ENCODE results near the gene MAP2K3.

MAP2K3 gene

DNA sequence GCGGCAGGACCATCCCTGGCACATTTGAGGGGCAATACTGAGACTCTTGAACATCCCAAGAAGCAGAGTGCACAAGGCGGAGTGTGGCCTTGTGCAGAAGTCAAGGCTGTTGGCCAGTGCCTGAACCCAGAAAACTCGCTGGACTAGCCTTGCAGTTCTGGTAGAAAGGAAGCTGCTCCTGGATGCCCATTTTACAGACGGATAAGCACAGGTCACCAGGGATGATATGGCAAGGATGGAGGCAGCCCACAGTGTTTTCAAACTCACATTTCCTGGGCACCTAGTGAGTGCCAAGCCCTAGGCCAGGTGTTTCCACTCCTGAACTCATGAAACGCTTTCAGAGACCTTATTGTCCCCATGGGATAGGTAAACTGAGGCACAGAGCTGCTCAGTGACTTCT lies 1.7 kb upstream of the MAP2K3 start:
- no peak for DNase-seq (ENCODE audit: low spot score)

DNA sequence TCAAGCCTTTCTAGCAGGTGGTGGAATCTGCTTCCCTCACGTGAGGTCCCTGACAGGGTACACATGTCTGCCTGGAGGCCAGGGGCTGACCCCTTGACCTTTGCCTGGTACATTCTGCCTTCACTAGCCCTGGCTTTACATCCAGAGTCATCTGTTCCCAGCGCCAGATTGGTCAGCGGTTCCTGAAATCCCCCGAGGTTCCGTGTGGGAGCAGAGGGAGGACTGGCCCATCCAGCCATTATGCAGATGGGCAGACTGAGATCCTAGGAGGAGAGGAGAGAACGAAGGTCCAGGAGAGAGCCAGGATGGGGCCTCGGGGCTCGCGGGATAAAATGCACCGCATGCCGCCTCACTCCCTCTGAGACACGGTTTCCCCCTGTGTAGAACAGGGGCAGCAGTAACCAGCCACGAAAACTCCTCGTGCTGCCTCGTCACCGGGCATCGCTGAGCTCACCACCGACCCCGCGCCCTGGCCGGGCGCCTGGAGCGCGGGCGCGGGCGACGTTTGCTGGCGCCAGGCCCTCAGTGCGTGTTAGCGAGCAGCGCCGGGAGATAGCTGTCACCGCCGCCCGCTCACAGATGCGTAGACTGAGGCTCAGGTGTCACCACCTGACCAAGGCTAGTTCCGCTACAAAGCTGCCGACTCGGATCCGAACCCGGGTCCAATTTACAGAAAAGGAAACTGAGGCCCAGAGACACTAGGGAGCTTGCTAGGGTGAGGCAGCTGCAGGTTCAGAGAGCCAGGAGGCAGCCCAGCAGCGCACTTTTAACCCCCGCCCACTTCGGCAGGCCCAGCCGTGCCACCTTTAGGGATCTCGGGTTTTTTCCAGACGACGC lies 811 bp upstream of the MAP2K3 start:
- no peak for DNase-seq (ENCODE audit: low spot score)

DNA sequence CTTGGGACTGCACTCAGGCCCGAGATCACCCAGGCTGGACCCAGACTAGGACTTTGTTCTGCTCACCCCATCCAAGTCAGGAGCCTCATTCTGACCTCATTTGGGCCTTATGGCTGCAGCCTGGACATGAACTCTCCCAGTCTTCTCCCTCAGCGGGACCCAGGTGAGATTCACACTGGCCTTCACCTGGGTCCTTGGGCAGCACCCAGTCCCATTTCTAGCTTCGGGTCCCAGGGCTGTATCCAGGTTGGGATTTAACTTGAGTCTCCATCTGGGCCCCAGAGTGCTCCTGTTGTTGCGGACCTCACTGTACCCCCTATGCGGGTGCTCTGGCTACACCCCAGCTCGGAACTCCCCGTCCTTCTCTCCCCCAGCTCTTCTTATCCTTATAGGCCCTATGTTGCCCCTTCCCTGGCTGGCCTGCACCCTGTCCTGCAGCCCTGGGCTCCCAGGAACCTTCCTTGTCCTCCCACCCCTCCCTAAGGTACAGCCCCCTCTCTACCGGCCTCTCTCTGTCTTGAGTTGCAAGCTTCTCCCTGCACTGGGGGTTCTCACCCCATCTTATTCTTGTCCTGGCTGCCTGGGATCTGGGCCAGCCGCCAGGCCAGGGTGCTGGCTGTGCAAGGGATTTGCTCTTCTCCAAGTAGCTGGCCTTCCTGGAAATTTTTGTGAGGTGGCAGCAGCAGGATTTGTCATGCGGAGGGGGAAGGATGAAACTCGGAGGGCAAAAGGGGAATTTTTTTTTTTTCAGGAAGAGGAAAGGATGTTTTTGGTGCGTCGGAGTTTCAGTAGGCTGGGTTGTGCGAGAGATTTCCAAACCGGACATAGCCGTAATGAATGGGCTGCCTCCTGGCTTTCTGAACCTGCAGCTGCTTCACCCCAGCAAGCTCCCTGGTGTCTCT lies 904 bp downstream of the MAP2K3 start:
- DNase-seq (ENCODE audit: low spot score) = no peak

- DNase-seq (ENCODE audit: low spot score) = no peak
Measured at GRCh38 chr17:21286066-21286770, 1.7 kb downstream of the MAP2K3 start.

DNA sequence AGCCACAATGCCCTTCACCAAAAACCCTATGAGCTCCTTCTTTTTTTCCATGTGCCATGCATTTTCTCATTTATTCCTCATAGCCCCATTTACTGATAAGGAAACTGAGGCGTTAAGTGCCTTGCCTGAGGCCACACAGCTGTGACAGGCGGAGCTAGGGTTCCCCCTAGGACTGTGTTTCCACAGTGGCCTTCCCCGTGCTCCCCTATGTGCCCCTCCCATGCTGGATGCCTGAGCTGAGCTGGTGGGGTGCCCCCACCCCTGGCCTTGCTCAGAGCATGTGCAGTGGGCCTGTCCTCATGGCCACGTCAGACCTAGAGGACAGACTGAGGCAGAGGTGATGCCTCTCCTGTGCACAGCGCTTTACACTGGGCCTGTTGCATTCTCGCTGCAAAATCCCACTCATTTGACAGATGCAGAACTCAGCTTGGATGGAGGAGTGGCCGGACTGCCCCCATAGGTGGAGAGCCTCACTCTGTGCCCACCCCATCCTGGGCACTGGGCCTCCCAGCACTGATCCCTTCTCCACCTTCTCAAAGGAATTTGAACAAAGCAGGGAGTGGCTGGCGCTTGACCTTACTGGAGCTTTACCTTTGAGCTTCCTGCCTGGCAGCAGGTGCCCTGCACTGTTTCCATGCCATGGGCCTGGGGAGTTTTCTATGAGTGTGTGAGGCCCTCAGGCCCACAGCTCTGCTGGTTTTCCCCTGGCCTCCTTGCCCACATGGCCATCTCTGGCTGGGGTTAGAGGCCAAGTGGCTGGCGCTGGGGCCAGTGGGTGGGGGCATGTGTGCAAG lies 2.6 kb downstream of the MAP2K3 start:
- no peak for DNase-seq (ENCODE audit: low spot score)

DNA sequence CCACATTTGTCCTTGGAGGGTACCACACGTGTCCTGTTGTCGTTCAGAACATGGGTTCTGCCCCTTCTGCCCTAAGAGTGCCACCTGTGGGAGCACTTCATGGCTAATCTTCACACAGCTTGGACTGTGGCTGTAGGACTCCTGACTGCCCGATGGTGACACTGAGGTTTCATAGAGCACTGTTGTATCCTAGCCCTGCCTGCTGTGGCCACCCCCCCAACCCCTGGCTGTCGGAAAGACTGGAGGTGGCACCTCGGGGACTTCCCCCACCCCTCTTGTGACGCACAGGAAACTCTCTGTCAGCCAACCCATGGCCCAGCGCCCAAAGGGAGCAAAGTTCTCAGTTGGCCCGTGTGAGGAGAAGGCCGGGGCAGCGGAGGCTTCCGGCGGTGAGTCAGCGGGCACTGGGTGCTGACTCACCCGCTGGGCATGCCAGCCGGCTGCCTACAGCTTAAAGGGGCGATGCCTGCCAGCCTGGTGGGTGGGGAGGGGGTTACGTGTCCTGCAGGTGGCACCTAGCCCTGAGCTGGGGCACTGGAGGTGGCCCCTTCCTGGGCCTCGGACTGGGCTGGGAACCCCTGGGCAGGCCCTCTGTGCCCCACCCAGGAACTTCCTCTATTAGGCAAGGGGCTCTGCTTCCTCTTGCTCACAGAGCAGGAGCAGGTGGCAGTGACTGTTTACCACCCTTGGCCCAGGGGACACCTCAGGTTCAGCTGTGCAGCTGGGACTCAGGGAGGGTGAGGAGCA lies 3.4 kb downstream of the MAP2K3 start:
- peak; percentile 87 for DNase-seq (ENCODE audit: low spot score)

DNA sequence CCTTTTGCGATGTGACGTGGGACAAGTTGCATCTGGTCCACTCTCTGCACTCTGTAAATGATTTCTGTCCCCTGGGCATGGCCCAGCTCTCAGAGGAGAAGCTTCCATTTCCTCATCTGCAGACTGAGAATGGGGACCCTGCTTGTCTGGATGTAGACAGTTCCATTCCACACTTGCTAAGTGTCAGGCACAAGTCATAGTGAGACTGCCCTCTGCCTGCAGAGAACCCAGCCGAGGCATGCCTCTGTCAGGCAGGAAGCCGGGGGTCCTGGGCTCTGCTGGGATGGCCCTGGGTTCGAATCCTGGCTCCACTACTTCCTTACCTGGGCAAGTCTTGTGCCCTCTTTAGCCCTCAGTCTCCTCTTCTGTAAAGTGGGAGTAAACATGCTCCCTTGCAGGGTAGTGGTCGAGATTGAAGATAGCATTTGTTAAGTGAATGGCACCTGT lies 4.1 kb downstream of the MAP2K3 start:
- DNase-seq (ENCODE audit: low spot score) = peak; percentile 57

- DNase-seq (ENCODE audit: low spot score) = no peak
Measured at GRCh38 chr17:21289175-21289901, 4.8 kb downstream of the MAP2K3 start.

GRCh38 chr17:21289902-21290571 lies 5.5 kb downstream of the MAP2K3 start:
- DNase-seq (ENCODE audit: low spot score) = no peak

GRCh38 chr17:21291357-21291756 lies 6.8 kb downstream of the MAP2K3 start:
- DNase-seq (ENCODE audit: low spot score) = no peak

DNA sequence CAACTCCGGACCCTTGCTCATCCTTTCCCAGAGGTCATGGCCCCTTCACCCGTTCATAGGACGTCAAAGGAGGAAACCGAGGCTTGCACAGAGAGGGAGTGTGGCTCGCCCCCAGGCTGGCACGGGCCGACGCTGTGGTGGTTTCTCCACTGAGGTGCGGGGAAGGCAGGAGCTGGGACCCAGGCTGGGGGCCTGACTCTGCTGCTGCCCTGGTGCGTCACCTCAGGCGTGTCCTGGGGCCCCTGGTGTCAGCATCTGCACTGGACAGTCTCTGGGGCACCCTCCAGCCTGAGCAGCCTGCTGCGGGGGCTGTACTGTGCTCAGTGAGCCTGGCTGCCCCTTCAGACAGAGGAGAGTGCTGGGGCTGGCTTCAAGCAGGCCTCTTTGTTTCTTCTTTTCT lies 7.4 kb downstream of the MAP2K3 start:
- no peak for DNase-seq (ENCODE audit: low spot score)

GRCh38 chr17:21292867-21293830 lies 8.6 kb downstream of the MAP2K3 start:
- no peak for DNase-seq (ENCODE audit: low spot score)

- no peak for DNase-seq (ENCODE audit: low spot score)
Measured at GRCh38 chr17:21293831-21294210, 9.3 kb downstream of the MAP2K3 start.

DNA sequence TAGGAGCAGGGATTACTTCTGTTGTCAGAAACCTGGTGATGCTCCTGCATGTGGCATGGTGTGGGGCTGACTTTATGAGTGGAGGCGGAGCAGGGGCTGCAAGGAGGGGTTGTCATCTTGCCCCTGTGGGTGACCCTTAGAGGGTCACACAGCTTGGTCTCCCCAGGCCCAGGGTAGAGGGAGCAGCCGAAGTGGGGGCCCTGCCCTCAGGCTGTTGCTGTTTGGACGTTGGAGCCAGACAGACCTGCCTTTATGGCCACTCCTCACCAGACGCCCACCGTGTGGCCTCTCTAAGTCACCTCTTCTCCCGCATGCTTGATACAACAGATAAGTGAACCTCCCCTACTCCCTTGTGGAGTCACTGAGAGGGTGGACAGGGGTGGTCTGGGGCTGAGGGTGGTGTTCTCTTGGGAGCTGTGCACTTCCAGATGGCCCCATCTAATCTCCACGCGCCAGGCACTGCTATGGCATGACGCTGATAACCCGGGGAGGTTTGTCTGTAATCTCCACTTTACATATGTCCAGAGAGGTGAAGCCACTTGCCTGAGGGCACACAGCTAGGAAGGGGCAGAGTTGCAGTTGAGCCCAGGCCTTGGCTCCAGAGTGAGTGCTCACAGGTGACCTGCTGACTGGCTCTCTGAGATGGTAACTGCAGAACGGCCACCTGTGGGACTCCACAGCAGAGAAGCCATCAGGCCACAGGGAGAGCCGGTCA lies 10.0 kb downstream of the MAP2K3 start:
- no peak for DNase-seq (ENCODE audit: low spot score)

DNA sequence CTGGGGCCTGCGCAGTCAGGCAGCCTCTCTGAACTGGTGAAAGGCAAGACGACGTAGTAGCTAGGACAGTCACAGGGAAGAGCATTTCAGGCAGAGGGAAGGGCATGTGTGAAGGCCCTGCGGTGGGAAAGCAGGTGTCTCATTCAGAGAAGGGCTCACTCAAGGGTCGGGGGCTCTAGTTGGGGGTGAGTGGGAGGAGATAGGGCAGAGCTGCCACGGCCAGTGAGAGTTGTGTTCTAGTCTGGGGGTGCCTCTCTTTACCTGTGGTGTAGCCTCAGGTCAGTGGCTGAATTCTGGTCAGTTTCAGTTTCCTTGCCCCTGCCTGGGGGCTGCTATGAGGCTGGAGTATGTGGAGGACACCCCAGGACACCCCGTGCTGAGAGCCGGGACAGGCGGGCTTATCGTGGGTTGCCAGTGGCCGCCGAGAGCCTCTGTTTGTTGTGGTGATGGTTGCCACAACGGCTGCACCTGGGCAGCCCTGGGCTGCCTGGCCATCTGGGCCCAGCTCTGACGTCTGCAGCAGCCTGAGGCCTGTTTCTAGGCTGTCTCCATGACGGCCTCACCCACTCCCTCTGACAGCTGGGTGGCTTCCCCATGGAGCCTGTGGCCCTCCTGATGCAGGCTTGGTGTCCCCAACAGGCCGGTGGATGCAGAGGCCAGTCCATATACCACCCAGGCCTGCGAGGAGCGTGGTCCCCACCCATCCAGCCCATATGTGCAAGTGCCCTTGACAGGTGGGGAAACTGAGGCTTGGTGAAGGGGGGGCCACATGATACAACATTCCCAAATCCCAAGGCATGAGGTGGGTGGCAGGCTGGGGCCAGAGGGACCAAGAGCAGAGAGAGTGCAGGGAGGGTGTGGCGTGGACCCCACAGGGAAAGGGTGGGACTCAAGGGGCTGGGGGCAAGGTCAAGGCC lies 10.8 kb downstream of the MAP2K3 start:
- no peak for DNase-seq (ENCODE audit: low spot score)

Data from germinal center (tissue), 1 donor.